Suprapubic skin (tissue), 4 donors: ENCODE measurements around the gene AEBP1. TPM values are rescaled to one million over a fixed set of nuclear protein-coding genes. Genes with fewer than 3 reads are reported as not detected.

Source experiments
- DNase-seq, 2 donors: peaks; one replicate each; pipeline ENCODE4 v3.0.0-alpha.2; 2019; ENCODE audit warnings: low spot score in 2 of 2
- H3K27ac ChIP-seq: fragments of 200-600 bp; sonication (generic); one replicate; pipeline ENCODE4 v1.5.1; 2019
- H3K27me3 ChIP-seq: fragments of 200-600 bp; sonication (generic); one replicate; pipeline ENCODE4 v1.5.1; 2019
- H3K36me3 ChIP-seq: fragments of 200-600 bp; sonication (generic); one replicate; pipeline ENCODE4 v1.5.1; 2019
- H3K4me1 ChIP-seq: fragments of 200-600 bp; sonication (generic); one replicate; pipeline ENCODE4 v1.5.1; 2019
- H3K4me3 ChIP-seq: fragments of 200-600 bp; sonication (generic); one replicate; pipeline ENCODE4 v1.5.1; 2019; ENCODE audit warnings: mild to moderate bottlenecking
- H3K9me3 ChIP-seq: fragments of 200-600 bp; sonication (generic); one replicate; pipeline ENCODE4 v1.5.1; 2019
- EP300 ChIP-seq: sonication (generic); formaldehyde crosslinking; IDR thresholded peaks from one replicate; pipeline ENCODE4 v1.6.1; 2017; ENCODE audit warnings: antibody characterized with exemption
- POLR2A ChIP-seq, 2 donors: fragments of 450-650 bp; IDR thresholded peaks; one replicate each; pipeline ENCODE4 v1.6.1; 2017; ENCODE audit warnings: antibody characterized with exemption in 2 of 2, mild to moderate bottlenecking in 2 of 2, moderate library complexity in 2 of 2
- POLR2AphosphoS5 ChIP-seq, 3 donors: sonication (generic); formaldehyde crosslinking; IDR thresholded peaks; one replicate each; pipeline ENCODE4 v1.6.1; 2017; ENCODE audit warnings: antibody characterized with exemption in 3 of 3
- WGBS: methylation state at CpG from one replicate; pipeline ENCODE4 v1.1.5; 2018; 5-methylcytosine and 5-hydroxymethylcytosine counted together
- total RNA-seq, 4 donors: library from RNA; depleted of rRNA; stranded (reverse); fragments of >200 nt; gene quantifications; one replicate each; pipeline ENCODE4 v1.1.0, GENCODE V29; 2016
- TF ChIP-seq, protein P1 (sequence below), 2 donors: fragments of 200-600 bp in 1 of 2; fragments of 450-650 bp in 1 of 2; sonication (generic) in 1 of 2; IDR thresholded peaks; one replicate each; pipeline ENCODE4 v1.5.1; 2016 to 2019; ENCODE audit warnings: antibody characterized with exemption in 2 of 2, mild to moderate bottlenecking in 1 of 2, moderate library complexity in 1 of 2

Gene AEBP1
- total RNA-seq, 4 donors from 2014 or later = 24.3 to 74.0 (median 43.3) TPM

DNA sequence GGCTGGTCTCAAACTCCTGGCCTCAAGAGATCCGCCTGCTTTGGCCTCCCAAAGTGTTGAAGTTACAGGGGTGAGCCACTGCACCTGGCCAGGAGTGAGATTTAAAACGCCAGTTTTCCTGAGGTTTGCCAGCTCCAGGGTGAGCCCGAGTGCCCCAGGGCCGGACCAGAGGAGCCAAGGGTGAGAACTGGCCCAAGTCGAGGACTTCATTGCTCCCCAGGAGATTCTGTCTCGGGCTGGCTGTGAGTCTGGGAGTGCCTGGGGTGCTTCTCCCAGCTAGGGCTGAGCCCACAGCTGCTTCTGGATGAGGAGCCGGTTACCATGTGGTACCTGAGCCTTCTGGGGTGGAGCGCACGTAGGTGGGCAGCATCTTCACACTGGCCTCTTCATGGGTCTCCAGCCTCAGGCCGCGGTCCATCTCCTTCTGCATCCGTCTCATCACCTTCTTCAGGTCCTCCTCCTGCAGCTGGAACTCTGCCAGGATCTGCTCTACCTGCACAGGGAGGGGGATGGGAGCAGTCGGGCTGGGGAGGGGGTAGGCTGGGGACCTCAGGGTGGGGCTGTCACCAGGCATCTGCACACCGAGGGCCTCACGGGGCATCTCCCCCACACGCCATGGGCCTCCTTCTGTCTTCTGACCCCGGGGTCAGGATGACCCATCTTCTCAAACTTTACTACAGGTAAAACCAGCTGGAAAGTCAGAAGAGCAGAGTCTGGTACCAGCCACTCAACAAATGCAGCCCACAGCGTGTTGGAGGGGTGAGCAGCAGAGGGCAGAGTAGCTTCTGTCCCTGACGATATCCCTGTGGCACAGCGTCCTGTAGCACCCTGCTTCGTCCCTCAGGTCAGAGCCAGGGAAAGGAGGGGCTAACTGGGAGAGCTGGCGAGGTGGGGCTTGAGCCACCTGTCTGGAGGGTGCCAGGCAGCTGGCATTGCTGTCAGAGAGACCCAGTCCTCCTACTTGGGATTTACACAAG, 49.1 kb downstream of the AEBP1 start:
- peak in 1 of 2 donors; percentile 74 for DNase-seq
- no peak overlapping the region for H3K27ac ChIP-seq
- H3K27me3 ChIP-seq = no peaks in the 10 kb centered on the region
- no peak overlapping the region for H3K4me3 ChIP-seq
- no peak for TF ChIP-seq EP300
- TF ChIP-seq POLR2A (IDR thresholded peaks at IDR 0.05) = no peak
- TF ChIP-seq, protein P1, sequence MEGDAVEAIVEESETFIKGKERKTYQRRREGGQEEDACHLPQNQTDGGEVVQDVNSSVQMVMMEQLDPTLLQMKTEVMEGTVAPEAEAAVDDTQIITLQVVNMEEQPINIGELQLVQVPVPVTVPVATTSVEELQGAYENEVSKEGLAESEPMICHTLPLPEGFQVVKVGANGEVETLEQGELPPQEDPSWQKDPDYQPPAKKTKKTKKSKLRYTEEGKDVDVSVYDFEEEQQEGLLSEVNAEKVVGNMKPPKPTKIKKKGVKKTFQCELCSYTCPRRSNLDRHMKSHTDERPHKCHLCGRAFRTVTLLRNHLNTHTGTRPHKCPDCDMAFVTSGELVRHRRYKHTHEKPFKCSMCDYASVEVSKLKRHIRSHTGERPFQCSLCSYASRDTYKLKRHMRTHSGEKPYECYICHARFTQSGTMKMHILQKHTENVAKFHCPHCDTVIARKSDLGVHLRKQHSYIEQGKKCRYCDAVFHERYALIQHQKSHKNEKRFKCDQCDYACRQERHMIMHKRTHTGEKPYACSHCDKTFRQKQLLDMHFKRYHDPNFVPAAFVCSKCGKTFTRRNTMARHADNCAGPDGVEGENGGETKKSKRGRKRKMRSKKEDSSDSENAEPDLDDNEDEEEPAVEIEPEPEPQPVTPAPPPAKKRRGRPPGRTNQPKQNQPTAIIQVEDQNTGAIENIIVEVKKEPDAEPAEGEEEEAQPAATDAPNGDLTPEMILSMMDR (IDR thresholded peaks at IDR 0.05) = no peak
- no peak for TF ChIP-seq POLR2AphosphoS5 (IDR thresholded peaks at IDR 0.05)
- H3K4me1 ChIP-seq = no peaks in the 10 kb centered on the region
- H3K9me3 ChIP-seq = no peaks in the 10 kb centered on the region
- WGBS = 78% methylated on average over 13 of the region's 22 CpGs
- H3K36me3 ChIP-seq = no peaks in the 10 kb centered on the region

DNA sequence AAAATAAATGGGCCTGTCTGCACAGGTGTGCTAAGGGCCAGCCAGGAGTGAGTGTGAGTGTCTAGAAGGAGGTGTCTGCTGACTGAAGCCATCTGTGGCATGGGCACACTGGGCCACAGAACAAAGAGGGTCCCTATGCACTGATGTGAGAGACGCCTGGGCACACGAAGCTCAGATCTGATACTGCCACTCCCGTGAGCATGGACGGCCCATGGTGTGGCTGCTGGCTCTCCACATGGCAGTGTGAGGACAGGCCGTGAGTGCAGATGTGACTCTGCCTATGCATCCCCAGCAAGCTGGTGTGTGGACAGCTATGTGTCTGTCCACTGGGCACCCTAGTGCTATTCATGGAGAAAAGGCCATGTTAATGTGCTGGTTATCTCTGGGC, 49.8 kb downstream of the AEBP1 start:
- no peaks in the 10 kb centered on the region for H3K9me3 ChIP-seq
- H3K4me3 ChIP-seq = no peak overlapping the region
- H3K4me1 ChIP-seq = no peaks in the 10 kb centered on the region
- WGBS = 82% methylated on average over 5 of the region's 5 CpGs
- no peak overlapping the region for H3K27ac ChIP-seq
- H3K27me3 ChIP-seq = no peaks in the 10 kb centered on the region
- DNase-seq = peak in 1 of 2 donors; percentile 37
- no peaks in the 10 kb centered on the region for H3K36me3 ChIP-seq
- TF ChIP-seq, protein P1 (IDR thresholded peaks at IDR 0.05) = no peak
- TF ChIP-seq EP300 = no peak
- no peak for TF ChIP-seq POLR2A (IDR thresholded peaks at IDR 0.05)
- no peak for TF ChIP-seq POLR2AphosphoS5 (IDR thresholded peaks at IDR 0.05)

DNA sequence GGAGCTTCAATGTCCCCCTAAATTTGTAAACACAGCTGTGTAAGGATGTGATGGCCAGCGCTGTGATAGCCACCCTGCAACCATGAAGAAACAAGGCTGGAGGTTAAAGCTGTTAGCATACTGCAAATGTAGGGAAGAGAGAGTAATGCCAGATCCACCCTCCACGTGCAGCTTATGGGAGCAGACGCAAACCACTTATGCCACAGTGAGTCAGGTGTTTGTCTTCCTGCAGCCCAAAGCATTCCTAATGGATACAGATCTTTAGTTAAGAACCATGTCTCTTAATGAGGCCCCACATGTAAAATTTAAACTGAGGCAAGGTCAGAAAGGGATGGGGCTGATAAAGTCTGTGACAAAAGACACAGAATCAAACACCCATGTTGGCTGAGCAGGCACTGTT, 50.6 kb downstream of the AEBP1 start:
- no peaks in the 10 kb centered on the region for H3K27me3 ChIP-seq
- no peak overlapping the region for H3K4me3 ChIP-seq
- WGBS = 80% methylated on average over 3 of the region's 3 CpGs
- H3K36me3 ChIP-seq = no peaks in the 10 kb centered on the region
- H3K4me1 ChIP-seq = no peaks in the 10 kb centered on the region
- H3K9me3 ChIP-seq = no peaks in the 10 kb centered on the region
- no peak for DNase-seq
- H3K27ac ChIP-seq = no peak overlapping the region
- TF ChIP-seq, protein P1 (IDR thresholded peaks at IDR 0.05) = no peak

DNA sequence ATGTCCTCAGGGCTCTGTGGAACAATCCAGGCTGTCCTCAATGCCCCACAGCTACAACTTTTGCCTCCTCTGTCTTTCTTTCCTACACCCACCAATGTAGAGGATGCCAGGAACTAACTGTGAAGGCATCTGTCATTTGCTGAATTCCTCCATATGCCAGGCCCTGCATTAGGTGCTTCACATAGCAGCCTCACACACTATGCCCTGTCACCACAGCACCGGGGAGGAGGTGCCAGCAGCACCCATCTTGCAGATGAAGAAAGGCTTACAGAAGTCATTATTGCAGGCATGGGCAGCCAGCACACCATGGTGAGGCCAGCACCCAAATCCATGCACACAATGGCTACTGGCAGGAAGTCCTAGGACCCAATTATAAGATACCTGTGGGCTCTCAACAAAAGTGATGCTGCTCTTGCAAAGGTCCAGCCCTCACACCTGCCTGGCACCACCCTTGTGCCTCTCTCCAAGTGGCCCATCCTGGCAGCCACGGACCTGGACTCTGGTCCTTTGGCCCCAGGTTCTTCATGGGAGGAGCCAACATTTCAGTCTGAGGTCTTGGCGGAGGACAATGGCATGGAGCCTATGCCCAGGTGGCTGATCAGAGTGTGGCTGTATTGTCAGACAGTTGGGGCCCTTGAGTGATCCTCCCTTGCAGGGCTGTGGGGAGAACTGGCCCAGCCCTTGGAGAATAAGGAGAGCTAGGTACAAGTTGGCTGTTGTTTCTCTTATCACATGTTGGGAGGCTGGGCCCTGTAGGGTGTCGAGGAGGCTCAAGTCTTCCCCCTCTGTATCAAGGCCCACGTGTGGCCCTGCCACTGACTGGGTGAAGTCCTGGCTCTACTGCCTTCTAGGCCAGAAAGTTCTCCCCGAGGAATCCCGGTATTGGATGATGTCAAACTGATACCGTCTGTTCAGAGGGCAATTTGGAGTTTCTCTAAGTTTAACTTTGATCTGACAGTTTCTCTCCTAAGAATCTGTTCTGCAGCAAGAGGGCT, 51.3 kb downstream of the AEBP1 start:
- Histone ChIP-seq H3K27ac (no peak overlapping the region), H3K36me3 (no peaks in the 10 kb centered on the region), H3K27me3 (no peaks in the 10 kb centered on the region), H3K4me1 (no peaks in the 10 kb centered on the region), H3K9me3 (no peaks in the 10 kb centered on the region), H3K4me3 (no peak overlapping the region)
- 88% methylated on average over 6 of the region's 8 CpGs for WGBS
- TF ChIP-seq POLR2A (IDR thresholded peaks at IDR 0.05) (no peak), POLR2AphosphoS5 (IDR thresholded peaks at IDR 0.05) (no peak), EP300 (no peak)
- TF ChIP-seq, protein P1 (IDR thresholded peaks at IDR 0.05) = no peak
- DNase-seq = no peak
